ENCODE measurements around the gene CAMK2D.
"Not testable (repeated sequence)": the region's sequence is repeated elsewhere in the genome, so short reads cannot be mapped to it uniquely, and the experiment has no call there.

DNA sequence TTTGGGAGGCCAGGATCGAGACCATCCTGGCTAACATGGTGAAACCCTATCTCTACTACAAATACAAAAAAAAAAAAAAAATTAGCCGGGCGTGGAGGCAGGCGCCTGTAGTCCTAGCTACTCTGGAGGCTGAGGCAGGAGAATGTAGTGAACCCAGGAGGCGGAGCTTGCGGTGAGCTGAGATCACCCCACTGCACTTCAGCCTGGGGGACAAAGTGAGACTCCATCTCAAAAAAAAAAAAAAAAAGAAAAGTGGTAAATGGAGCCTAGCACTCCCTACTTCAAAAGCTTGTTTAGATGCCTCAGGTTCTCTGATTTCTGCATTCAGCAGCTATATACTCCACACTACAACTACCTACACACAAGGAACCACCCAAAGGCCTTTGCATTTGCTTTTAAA is 56.4 kb downstream of the CAMK2D start:
- not testable (repeated sequence) for TF ChIP-seq POLR2AphosphoS5 (IDR thresholded peaks at IDR 0.05)
- TF ChIP-seq, protein P1, sequence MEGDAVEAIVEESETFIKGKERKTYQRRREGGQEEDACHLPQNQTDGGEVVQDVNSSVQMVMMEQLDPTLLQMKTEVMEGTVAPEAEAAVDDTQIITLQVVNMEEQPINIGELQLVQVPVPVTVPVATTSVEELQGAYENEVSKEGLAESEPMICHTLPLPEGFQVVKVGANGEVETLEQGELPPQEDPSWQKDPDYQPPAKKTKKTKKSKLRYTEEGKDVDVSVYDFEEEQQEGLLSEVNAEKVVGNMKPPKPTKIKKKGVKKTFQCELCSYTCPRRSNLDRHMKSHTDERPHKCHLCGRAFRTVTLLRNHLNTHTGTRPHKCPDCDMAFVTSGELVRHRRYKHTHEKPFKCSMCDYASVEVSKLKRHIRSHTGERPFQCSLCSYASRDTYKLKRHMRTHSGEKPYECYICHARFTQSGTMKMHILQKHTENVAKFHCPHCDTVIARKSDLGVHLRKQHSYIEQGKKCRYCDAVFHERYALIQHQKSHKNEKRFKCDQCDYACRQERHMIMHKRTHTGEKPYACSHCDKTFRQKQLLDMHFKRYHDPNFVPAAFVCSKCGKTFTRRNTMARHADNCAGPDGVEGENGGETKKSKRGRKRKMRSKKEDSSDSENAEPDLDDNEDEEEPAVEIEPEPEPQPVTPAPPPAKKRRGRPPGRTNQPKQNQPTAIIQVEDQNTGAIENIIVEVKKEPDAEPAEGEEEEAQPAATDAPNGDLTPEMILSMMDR (IDR thresholded peaks at IDR 0.05 in 8 of 11, conservative IDR thresholded peaks at IDR 0.05 in 3 of 11) = not testable (repeated sequence)
